Neural crest cell (in vitro differentiated cells): ENCODE data around the gene MAJIN. TPM values are rescaled to one million over a fixed set of nuclear protein-coding genes. Genes with fewer than 3 reads are reported as not detected.

Experiments
- DNase-seq: peaks from one replicate; pipeline ENCODE4 v3.0.0; 2021; ENCODE audit warnings: low read depth, mixed read lengths, low spot score
- H3K27ac Mint-ChIP-seq: one replicate; pipeline ENCODE4 v1.8.0; 2021; ENCODE audit warnings: mild to moderate bottlenecking, mixed read lengths; ENCODE audit not compliant: unreplicated experiment
- H3K27me3 Mint-ChIP-seq: 2 replicates; pipeline ENCODE4 v1.8.0; 2021; ENCODE audit warnings: low read depth, mild to moderate bottlenecking, mixed read lengths
- H3K36me3 Mint-ChIP-seq: 2 replicates; pipeline ENCODE4 v1.8.0; 2021; ENCODE audit warnings: low read depth, mild to moderate bottlenecking, mixed read lengths
- H3K4me1 Mint-ChIP-seq: 2 replicates; pipeline ENCODE4 v1.8.0; 2021; ENCODE audit warnings: mixed read lengths
- H3K4me3 Mint-ChIP-seq: one replicate; pipeline ENCODE4 v1.8.0; 2021; ENCODE audit warnings: mild to moderate bottlenecking, mixed read lengths
- H3K9me3 Mint-ChIP-seq: 2 replicates; pipeline ENCODE4 v1.8.0; 2021; ENCODE audit warnings: mixed read lengths
- total RNA-seq: library from RNA; stranded (reverse); gene quantifications from 2 replicates; pipeline ENCODE4 v1.2.1, GENCODE V29; 2021
- TF ChIP-seq, protein P1 (sequence below): fragments of 200-600 bp; sonication (generic); conservative IDR thresholded peaks from 2 replicates; pipeline ENCODE4 v1.5.0; 2021; ENCODE audit warnings: antibody characterized with exemption, mild to moderate bottlenecking

Gene MAJIN
- total RNA-seq, 1 donor from 2014 or later: not detected

- H3K4me3 Mint-ChIP-seq: no peak overlapping the region
- H3K27me3 Mint-ChIP-seq: no peaks in the 10 kb centered on the region
- no peak for DNase-seq
- no peaks in the 10 kb centered on the region for H3K4me1 Mint-ChIP-seq
- H3K9me3 Mint-ChIP-seq: no peaks in the 10 kb centered on the region
- no peaks in the 10 kb centered on the region for H3K36me3 Mint-ChIP-seq
- TF ChIP-seq, protein P1, sequence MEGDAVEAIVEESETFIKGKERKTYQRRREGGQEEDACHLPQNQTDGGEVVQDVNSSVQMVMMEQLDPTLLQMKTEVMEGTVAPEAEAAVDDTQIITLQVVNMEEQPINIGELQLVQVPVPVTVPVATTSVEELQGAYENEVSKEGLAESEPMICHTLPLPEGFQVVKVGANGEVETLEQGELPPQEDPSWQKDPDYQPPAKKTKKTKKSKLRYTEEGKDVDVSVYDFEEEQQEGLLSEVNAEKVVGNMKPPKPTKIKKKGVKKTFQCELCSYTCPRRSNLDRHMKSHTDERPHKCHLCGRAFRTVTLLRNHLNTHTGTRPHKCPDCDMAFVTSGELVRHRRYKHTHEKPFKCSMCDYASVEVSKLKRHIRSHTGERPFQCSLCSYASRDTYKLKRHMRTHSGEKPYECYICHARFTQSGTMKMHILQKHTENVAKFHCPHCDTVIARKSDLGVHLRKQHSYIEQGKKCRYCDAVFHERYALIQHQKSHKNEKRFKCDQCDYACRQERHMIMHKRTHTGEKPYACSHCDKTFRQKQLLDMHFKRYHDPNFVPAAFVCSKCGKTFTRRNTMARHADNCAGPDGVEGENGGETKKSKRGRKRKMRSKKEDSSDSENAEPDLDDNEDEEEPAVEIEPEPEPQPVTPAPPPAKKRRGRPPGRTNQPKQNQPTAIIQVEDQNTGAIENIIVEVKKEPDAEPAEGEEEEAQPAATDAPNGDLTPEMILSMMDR: no peak
- no peak overlapping the region for H3K27ac Mint-ChIP-seq
These were observed 2.7 kb downstream of the MAJIN start for GRCh38 chr11:64969209-64969608.

DNA sequence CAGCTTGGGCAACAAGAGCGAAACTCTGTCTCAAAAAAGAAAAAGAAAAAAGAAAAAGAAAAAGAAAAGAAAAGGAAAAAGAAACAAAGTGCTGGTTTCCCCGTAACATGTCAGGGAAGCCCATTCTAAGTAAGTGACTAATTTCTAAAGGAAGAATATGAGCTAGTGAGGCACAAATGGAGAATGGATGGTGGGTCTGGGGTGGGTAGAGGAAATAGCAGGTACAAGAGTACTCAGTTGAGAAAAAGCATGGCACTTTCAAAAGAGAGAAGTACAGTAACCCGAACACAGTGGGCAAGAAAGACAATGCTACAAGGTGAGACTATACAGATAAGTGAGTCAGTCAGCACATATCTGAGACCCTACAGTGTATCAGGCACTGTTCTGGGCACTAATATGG, 4.5 kb downstream of the MAJIN start:
- no peak overlapping the region for H3K4me3 Mint-ChIP-seq
- no peaks in the 10 kb centered on the region for H3K36me3 Mint-ChIP-seq

GRCh38 chr11:64963072-64963631, 8.8 kb downstream of the MAJIN start:
- Mint-ChIP-seq H3K9me3 (no peaks in the 10 kb centered on the region), H3K27ac (no peak overlapping the region), H3K4me1 (no peaks in the 10 kb centered on the region), H3K27me3 (peaks cover 12% of the 10 kb centered on the region), H3K36me3 (no peaks in the 10 kb centered on the region), H3K4me3 (no peak overlapping the region)
- TF ChIP-seq, protein P1: no peak
- no peak for DNase-seq

More for the DNA sequence above, 4.5 kb downstream of the MAJIN start:
- no peak for DNase-seq
- Mint-ChIP-seq H3K4me1 (no peaks in the 10 kb centered on the region), H3K9me3 (no peaks in the 10 kb centered on the region), H3K27ac (no peak overlapping the region), H3K27me3 (no peaks in the 10 kb centered on the region)
- TF ChIP-seq, protein P1: no peak

GRCh38 chr11:64960719-64961118, 11.2 kb downstream of the MAJIN start:
- TF ChIP-seq, protein P1: no peak
- no peak overlapping the region for H3K4me3 Mint-ChIP-seq
- peaks cover 12% of the 10 kb centered on the region for H3K27me3 Mint-ChIP-seq
- no peaks in the 10 kb centered on the region for H3K4me1 Mint-ChIP-seq
- H3K27ac Mint-ChIP-seq: no peak overlapping the region
- no peak for DNase-seq
- no peaks in the 10 kb centered on the region for H3K36me3 Mint-ChIP-seq
- H3K9me3 Mint-ChIP-seq: no peaks in the 10 kb centered on the region

DNA sequence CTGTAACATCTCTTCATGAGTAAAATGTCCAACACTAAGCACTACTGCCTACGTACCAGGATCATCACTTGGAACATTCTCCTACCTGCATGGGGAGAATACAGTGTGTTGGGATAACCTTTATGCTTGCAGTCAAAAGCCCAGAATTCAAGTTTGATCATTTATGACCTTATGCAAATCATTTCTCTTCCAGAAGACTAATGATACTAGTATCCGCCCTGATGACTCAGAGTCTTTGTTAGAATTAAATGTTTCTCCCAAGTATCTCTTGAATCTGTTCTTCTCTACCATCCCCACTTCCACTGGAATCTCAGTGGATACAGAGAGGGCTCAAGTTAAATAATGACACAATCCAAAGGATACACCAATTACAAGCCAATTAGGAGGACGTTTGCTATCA, 12.4 kb downstream of the MAJIN start:
- Mint-ChIP-seq H3K4me1 (no peaks in the 10 kb centered on the region), H3K9me3 (no peaks in the 10 kb centered on the region), H3K36me3 (no peaks in the 10 kb centered on the region), H3K27me3 (peaks cover 19% of the 10 kb centered on the region), H3K4me3 (no peak overlapping the region), H3K27ac (no peak overlapping the region)
- TF ChIP-seq, protein P1: no peak
- DNase-seq: no peak
